Stimulated activated CD8-positive, alpha-beta memory T cell treated with anti-CD3 and anti-CD28 coated beads, Interleukin-7, amount 100 ng/mL, for 48 hours (primary cell): Measurements from ENCODE around the gene ANKLE2.
A peak's percentile ranks its signal among the peaks of the same experiment; 100 is the strongest.
"Not testable (repeated sequence)": the region's sequence is repeated elsewhere in the genome, so short reads cannot be mapped to it uniquely, and the experiment has no call there.

Experiments
- DNase-seq, 2 donors: peaks; one replicate each; pipeline ENCODE4 v3.0.0-alpha.2; 2020; ENCODE audit warnings: low read depth in 1 of 2; ENCODE audit errors: extremely low read depth in 1 of 2

The ANKLE2 gene

DNA sequence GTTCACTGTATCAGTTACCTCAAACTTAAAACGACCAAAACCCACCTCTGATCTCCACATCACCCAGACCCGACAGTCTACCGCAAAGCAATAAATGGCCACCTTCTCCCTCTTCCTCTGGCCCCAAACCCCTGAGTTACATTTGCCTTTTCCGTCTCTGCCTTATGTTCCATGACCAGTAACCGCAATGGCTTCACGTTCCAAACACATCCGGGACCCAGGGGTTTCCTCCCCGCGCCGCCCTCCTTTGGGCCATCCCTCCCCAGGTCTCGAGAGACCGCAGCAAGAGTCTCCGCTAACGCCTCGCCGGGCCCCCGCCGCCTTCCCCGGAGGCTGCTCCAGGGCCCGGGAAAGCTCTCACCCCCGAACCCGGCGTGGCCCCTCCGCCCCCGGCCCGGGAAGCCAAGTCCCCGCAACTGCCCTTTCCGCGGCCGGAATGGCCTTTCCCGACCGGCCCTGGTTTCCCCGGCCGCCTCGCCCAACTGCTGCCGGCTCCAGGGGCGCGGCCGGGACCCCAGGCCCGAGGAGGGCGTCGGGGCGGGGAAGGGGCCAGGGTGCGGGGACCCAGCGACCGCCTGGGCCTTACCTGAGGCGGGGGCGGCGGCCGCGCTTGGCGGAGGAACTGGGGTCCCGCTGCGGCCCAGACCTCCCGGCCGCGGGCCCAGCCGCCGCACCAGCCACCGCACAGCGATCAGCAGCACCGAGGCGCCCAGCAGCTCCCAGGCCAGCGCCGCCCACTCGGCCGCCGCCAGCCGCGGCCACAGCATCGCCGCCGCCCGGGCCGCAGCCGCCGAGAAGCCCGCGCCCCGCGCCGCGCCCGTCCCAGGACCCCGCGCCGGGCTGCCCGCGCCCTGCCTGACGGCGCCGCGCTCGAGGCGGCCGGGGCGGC, at the start of gene ANKLE2:
Gene ANKLE2 (minus strand): TSS at position 801 of the 889 bp plus-strand sequence. CDS start 34 bp downstream, at position 767.
- DNase-seq = peak; percentile 55 to 64

DNA sequence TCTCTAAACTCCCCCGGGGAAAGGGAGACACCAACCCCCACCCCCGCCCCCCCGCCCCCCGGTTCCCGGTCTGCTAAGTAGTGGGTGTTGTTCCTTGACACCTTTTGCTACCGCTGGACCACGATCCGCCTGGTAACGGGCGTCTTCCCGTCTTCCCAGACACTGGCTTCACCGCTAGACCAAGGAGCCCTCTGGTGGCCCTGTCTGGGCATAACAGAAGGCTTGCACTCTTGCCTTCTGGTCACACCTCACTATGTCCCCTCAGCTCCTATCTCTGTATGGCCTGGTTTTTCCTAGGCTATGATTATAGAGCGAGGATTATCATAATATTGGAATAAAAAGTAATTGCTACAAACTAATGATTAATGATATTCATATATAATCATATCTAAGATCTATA, 47.8 kb upstream of the ANKLE2 start:
- DNase-seq = not testable (repeated sequence)

DNA sequence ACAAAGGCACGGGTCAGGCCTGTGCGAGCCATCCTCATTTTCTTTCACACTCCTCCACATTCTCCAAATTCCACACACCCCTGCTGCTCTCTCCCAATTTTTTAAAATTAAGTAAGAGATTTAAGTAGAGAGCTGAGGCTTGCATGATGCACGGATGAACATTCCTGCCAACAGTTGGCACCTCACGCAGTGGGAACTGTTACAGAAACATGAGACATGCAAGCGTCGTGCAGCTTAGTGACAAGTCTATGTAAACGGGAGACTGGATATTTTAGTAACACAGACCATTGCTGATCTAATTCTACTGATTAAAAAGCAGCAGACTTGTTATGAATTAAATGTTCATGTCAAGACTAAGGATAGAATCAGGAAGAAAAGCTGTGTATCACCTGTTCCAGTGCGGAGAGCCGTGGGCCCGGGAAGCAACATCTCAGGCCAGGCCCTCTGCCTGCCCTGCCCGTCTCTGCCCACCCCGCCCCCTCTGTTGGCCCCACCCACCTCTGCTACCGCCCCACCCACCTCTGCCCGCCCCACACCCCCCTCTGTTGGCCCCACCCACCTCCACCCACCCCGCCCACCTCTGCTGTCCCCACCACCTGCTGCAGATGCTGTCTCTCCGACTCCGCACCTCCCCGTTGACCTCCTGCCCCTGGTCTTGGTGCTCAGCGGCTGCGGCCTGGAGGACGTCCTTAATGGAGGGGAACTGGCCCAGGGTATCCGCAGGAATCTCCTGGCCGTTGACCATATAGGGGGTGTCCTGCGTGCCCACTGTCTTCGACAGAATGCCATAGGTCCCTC, 45.9 kb upstream of the ANKLE2 start:
- no peak for DNase-seq

DNA sequence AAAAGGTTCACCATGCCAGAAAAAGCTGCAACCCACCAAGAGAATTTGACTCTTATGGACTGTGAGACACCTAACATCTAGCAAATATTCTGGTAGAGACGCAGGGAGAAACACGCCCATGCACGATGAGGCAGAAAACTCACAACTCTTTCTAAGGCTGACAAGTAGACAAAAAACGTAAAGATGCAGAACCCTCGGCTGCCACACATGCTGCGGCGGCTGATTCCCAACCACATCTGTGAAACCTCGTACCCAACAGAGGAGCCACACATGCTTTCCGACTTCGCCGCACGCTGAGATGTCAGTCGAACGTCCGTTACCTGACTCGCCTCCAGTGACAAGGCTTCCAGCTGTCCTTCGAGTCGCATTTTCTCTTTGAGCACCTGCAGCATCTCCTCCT, 45.2 kb upstream of the ANKLE2 start:
- DNase-seq = peak in 1 of 2 donors; percentile 39

- DNase-seq = no peak
These were observed 42.8 kb upstream of the ANKLE2 start for GRCh38 chr12:132804426-132804861.

DNA sequence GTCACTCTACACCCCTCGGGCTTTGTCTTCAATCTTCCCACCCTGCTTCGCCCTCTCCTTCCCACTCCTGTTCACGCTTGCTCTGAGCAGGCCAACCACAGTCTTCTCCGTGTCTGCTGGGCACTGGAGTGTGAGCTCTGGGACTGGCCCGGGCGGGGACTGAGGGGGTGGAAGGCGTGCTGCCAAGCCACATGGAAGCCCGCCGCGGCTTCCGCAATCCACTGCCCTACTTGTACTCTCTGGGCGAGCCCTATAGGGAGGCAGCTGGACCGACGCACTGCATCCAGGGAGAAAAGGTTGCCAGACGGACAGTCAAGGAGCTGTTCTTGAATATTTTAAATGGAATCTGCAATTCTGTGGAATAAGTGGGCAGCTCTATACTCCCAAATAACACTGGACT, 42.3 kb upstream of the ANKLE2 start:
- no peak for DNase-seq

GRCh38 chr12:132803125-132803524, 41.5 kb upstream of the ANKLE2 start:
- no peak for DNase-seq

DNA sequence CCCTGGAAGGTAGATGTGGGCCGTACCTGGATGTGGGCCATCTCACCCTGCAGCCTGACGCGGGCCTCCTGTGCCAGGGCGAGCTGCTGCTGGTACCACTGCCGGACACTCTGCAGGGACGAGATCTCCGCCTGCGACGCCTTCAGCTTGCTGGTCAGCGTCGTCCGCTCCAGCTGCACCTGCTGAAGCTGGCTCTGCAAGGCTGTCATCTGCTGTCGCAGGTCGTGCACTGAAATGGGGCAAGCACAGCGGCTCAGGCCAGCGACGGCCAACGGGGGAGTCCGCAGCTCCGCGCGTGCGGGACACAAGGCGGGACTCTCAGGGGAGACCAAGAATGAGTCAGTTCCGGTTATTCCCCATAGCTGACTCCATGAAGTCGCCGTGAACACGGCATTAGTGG, 40.1 kb upstream of the ANKLE2 start:
- no peak for DNase-seq

DNA sequence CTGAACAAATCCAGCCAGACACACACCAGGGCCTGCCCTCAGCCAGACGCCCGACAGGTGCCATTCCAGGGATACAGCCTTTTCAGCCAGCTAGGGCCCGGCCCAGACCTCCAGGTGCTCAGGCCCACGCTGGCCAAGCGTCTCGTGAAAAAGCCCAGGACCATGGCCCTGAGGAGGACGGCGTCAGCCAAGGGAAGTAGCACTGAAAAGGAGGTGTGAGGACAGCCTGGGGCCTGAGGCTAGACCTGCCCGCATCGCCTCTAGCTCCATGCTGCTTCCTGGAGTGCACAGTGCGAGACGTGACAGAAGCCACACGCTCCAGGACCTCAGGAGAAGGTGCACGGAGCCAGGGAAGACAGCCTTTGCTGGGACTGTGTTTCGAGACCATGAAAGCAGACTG, 37.2 kb upstream of the ANKLE2 start:
- DNase-seq = no peak

DNA sequence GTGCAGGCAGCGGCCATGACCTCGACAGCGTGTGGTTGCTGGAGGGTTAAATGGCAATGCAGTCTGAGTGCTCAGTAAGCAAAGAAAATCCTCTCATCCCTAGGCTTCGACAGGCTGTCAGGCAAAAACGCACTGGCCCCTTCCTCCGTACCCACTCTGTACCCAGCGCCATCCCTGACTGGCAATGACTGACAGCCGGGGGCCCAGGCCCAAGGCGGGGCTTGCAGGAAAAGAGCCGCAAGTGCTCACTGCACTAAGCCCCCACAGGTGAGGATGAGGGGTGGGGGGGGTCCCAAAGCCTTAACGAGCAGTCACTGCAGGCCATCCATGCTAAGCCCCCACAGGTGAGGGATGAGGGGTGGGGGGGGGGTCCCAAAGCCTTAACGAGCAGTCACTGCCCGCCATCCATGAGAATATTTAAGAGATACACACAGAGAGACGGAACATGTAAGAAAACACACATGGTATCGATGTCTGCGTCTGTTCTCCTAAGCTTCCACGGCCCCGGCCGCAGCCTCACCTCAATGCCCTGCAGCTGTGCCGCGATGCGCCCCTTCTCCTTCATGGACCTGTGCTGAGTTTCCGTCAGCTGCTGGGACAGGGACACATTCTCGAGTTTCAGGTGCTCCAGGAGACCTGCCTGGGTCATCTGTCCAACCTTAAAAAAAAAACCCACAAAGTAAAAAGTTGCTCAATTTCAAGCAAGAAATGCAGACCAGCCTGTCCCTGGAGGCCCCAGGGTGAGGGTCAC, 36.4 kb upstream of the ANKLE2 start:
- DNase-seq = no peak

GRCh38 chr12:132795847-132796246, 34.2 kb upstream of the ANKLE2 start:
- DNase-seq = no peak

GRCh38 chr12:132791940-132792339, 30.3 kb upstream of the ANKLE2 start:
- DNase-seq = not testable (repeated sequence)

- no peak for DNase-seq
These were observed 27.5 kb upstream of the ANKLE2 start for GRCh38 chr12:132789099-132789471.

GRCh38 chr12:132788375-132789098, 26.9 kb upstream of the ANKLE2 start:
- no peak for DNase-seq

GRCh38 chr12:132787877-132788276, 26.2 kb upstream of the ANKLE2 start:
- DNase-seq = no peak

DNA sequence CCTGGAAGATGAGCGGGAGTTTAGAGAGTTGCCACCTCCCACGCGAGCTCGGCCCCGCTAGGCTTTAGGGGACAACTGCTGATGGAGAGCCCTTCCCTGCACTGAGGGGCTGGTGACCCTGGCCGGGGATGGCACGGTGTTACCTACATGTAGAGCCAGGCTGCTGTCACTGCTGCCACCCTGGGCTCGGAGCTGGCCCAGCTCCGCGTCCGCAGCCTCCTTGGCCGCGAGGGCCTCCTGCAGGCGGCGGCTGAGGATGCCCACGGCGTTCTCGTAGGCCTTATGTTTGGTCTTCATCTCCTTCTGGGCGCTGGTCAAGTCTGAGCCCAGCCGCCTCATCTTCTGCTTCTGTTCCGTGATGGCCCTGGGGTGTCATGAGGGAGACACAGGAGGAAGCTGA, 24.6 kb upstream of the ANKLE2 start:
- DNase-seq = no peak

- no peak for DNase-seq
These were observed 22.9 kb upstream of the ANKLE2 start for GRCh38 chr12:132784580-132784979.

- DNase-seq = no peak
These were observed 22.4 kb upstream of the ANKLE2 start for GRCh38 chr12:132783917-132784531.

DNA sequence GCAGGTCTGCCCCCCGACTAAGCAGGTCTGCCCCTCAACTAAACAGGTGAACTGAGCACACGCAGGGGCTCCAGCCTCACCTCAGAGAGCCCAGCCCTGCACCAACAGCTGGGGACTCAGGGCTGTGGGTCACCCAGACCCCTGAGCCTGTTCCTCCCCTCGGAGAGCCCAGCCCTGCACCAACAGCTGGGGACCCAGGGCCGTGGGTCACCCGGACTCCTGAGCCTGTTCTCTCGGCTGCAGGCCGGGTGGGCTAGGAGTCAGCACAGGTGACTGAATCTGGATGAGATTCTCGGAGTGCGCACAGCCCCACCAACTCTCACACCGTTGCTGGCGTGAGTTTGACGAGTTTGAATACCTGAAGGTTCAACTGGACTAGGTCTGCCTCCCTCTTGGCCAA, 20.3 kb upstream of the ANKLE2 start:
- no peak for DNase-seq

DNA sequence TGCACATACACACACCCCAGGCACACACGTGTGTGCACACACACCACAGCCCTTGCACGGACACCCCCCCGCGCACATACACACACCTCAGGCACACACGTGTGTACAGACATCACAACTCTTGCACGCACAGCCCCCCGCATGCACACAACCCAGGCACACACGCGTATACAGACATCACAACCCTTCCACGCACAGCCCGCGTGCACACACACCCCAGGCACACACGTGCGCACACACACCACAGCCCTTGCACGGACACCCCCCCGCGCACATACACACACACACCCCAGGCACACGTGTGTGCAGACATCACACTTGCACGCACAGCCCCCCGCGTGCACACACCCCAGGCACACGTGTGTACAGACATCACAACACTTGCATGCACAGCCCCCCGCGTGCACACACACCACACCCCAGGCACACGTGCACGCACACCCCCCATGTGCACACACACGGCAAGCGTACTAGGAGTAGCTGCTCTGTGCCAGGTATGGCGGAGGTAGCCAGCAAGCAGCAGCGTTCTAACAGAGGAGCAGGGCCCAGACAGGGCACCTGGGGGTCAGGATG, 18.2 kb upstream of the ANKLE2 start:
- no peak for DNase-seq
